GM12891 (cell line): ENCODE measurements around the gene GPD1.

Source experiments
- PAX5 ChIP-seq: IDR thresholded peaks from 2 replicates; pipeline ENCODE4 v1.6.1; 2011; ENCODE audit warnings: low read length, moderate library complexity, mild to moderate bottlenecking; ENCODE audit not compliant: insufficient read depth, severe bottlenecking
- POLR2A ChIP-seq: IDR thresholded peaks from 2 replicates; pipeline ENCODE4 v1.6.1; 2011; ENCODE audit warnings: low read depth, low read length, control low read depth
- POLR2AphosphoS5 ChIP-seq: IDR thresholded peaks from 2 replicates; pipeline ENCODE4 v1.6.1; 2011; ENCODE audit warnings: low read depth, low read length, control low read depth
- POU2F2 ChIP-seq: IDR thresholded peaks from 2 replicates; pipeline ENCODE4 v1.6.1; 2011; ENCODE audit warnings: low read depth, mild to moderate bottlenecking, control low read depth, low read length, moderate library complexity
- SPI1 ChIP-seq: IDR thresholded peaks from 2 replicates; pipeline ENCODE4 v1.6.1; 2011; ENCODE audit warnings: low read depth, low read length, control low read depth
- TAF1 ChIP-seq: IDR thresholded peaks from 2 replicates; pipeline ENCODE4 v1.6.1; 2011; ENCODE audit warnings: low read depth, low read length, control low read depth

GRCh38 chr12:50059440-50060119 lies 44.2 kb upstream of the GPD1 start:
- TF ChIP-seq POLR2A (no peak), POLR2AphosphoS5 (no peak), TAF1 (no peak), SPI1 (no peak), PAX5 (no peak), POU2F2 (no peak)
